ENCODE data around the gene PLEKHG2. TPM values are rescaled to one million over a fixed set of nuclear protein-coding genes. Genes with fewer than 3 reads are reported as not detected.
A peak's percentile ranks its signal among the peaks of the same experiment; 100 is the strongest.

Gene PLEKHG2
- total RNA-seq, 1 donor from 2014 or later = 43.9 TPM

GRCh38 chr19:39424934-39425333, 12.5 kb downstream of the PLEKHG2 start:
- no peak for DNase-seq (ENCODE audit: low spot score)
- intact Hi-C loops (cut with micrococcal nuclease) = no loop called here
- Mint-ChIP-seq H3K27me3 (ENCODE audit: insufficient read depth) (no peaks in the 10 kb centered on the region), H3K27ac (no peak overlapping the region), H3K4me3 (no peak overlapping the region), H3K4me1 (ENCODE audit: low read depth) (no peaks in the 10 kb centered on the region), H3K36me3 (ENCODE audit: low read depth) (peaks cover 16% of the 10 kb centered on the region), H3K9me3 (no peaks in the 10 kb centered on the region)

- DNase-seq (ENCODE audit: low spot score) = no peak
- Mint-ChIP-seq H3K27ac (no peak overlapping the region), H3K36me3 (ENCODE audit: low read depth) (peaks cover 18% of the 10 kb centered on the region), H3K4me1 (ENCODE audit: low read depth) (peaks cover 6% of the 10 kb centered on the region), H3K4me3 (no peak overlapping the region), H3K27me3 (ENCODE audit: insufficient read depth) (no peaks in the 10 kb centered on the region), H3K9me3 (no peaks in the 10 kb centered on the region)
- intact Hi-C loops (cut with micrococcal nuclease) = no loop called here
Measured at GRCh38 chr19:39425744-39426143, 13.3 kb downstream of the PLEKHG2 start.

- Mint-ChIP-seq H3K27me3 (ENCODE audit: insufficient read depth) (no peaks in the 10 kb centered on the region), H3K9me3 (no peaks in the 10 kb centered on the region), H3K4me1 (ENCODE audit: low read depth) (peaks cover 10% of the 10 kb centered on the region), H3K36me3 (ENCODE audit: low read depth) (peaks cover 20% of the 10 kb centered on the region), H3K27ac (no peak overlapping the region), H3K4me3 (no peak overlapping the region)
- intact Hi-C loops (cut with micrococcal nuclease) = no loop called here
- DNase-seq (ENCODE audit: low spot score) = no peak
Measured at GRCh38 chr19:39426170-39426569, 13.7 kb downstream of the PLEKHG2 start.

- no peak overlapping the region for H3K27ac Mint-ChIP-seq
- no peak for DNase-seq (ENCODE audit: low spot score)
- H3K9me3 Mint-ChIP-seq = no peaks in the 10 kb centered on the region
- H3K36me3 Mint-ChIP-seq (ENCODE audit: low read depth) = peaks cover 23% of the 10 kb centered on the region
- intact Hi-C loops (cut with micrococcal nuclease) = no loop called here
- no peak overlapping the region for H3K4me3 Mint-ChIP-seq
- peaks cover 12% of the 10 kb centered on the region for H3K4me1 Mint-ChIP-seq (ENCODE audit: low read depth)
- no peaks in the 10 kb centered on the region for H3K27me3 Mint-ChIP-seq (ENCODE audit: insufficient read depth)
Measured at GRCh38 chr19:39427707-39428106, 15.2 kb downstream of the PLEKHG2 start.

GRCh38 chr19:39428283-39429112, 16.0 kb downstream of the PLEKHG2 start:
- Mint-ChIP-seq H3K9me3 (no peaks in the 10 kb centered on the region), H3K27ac (no peak overlapping the region), H3K36me3 (ENCODE audit: low read depth) (peaks cover 27% of the 10 kb centered on the region), H3K4me1 (ENCODE audit: low read depth) (peaks cover 19% of the 10 kb centered on the region), H3K4me3 (no peak overlapping the region), H3K27me3 (ENCODE audit: insufficient read depth) (no peaks in the 10 kb centered on the region)
- intact Hi-C loops (cut with micrococcal nuclease) = no loop called here
- DNase-seq (ENCODE audit: low spot score) = no peak

GRCh38 chr19:39430675-39431593, 18.5 kb downstream of the PLEKHG2 start:
- no peaks in the 10 kb centered on the region for H3K27me3 Mint-ChIP-seq (ENCODE audit: insufficient read depth)

GRCh38 chr19:39432677-39433025, 20.2 kb downstream of the PLEKHG2 start:
- H3K4me1 Mint-ChIP-seq (ENCODE audit: low read depth) = peaks cover 43% of the 10 kb centered on the region
- DNase-seq (ENCODE audit: low spot score) = no peak
- H3K4me3 Mint-ChIP-seq = peak overlapping the region; percentile 99
- H3K27me3 Mint-ChIP-seq (ENCODE audit: insufficient read depth) = no peaks in the 10 kb centered on the region
- H3K27ac Mint-ChIP-seq = peak overlapping the region; percentile 99
- H3K9me3 Mint-ChIP-seq = no peaks in the 10 kb centered on the region
- peaks cover 35% of the 10 kb centered on the region for H3K36me3 Mint-ChIP-seq (ENCODE audit: low read depth)
- intact Hi-C loops (cut with micrococcal nuclease) = loop anchor here (10.0 kb wide), 1 partner anchor 852 kb away; the partner anchor contains the start of gene AKT2

More at GRCh38 chr19:39430675-39431593, 18.5 kb downstream of the PLEKHG2 start:
- Mint-ChIP-seq H3K9me3 (no peaks in the 10 kb centered on the region), H3K27ac (peak overlapping the region; percentile 96), H3K4me3 (peak overlapping the region; percentile 53), H3K36me3 (ENCODE audit: low read depth) (peaks cover 38% of the 10 kb centered on the region), H3K4me1 (ENCODE audit: low read depth) (peaks cover 32% of the 10 kb centered on the region)
- intact Hi-C loops (cut with micrococcal nuclease) = loop anchor here (1.0 to 10.0 kb wide), 5 partner anchors 14 to 854 kb away; partner anchors contain the start of genes AKT2, MED29, PAF1 and PLEKHG2
- peak; percentile 71 for DNase-seq (ENCODE audit: low spot score)

- Mint-ChIP-seq H3K4me3 (peak overlapping the region; percentile 99), H3K9me3 (no peaks in the 10 kb centered on the region), H3K27ac (peak overlapping the region; percentile 99), H3K4me1 (ENCODE audit: low read depth) (peaks cover 43% of the 10 kb centered on the region), H3K27me3 (ENCODE audit: insufficient read depth) (no peaks in the 10 kb centered on the region), H3K36me3 (ENCODE audit: low read depth) (peaks cover 35% of the 10 kb centered on the region)
- DNase-seq (ENCODE audit: low spot score) = no peak
- intact Hi-C loops (cut with micrococcal nuclease) = loop anchor here (10.0 kb wide), 1 partner anchor 851 kb away; the partner anchor contains the start of gene AKT2
Measured at GRCh38 chr19:39433480-39434079, 21.1 kb downstream of the PLEKHG2 start.

GRCh38 chr19:39434123-39435076, 21.9 kb downstream of the PLEKHG2 start:
- peaks cover 43% of the 10 kb centered on the region for H3K4me1 Mint-ChIP-seq (ENCODE audit: low read depth)
- no peaks in the 10 kb centered on the region for H3K27me3 Mint-ChIP-seq (ENCODE audit: insufficient read depth)
- H3K36me3 Mint-ChIP-seq (ENCODE audit: low read depth) = peaks cover 35% of the 10 kb centered on the region
- intact Hi-C loops (cut with micrococcal nuclease) = loop anchor here (10.0 kb wide), 1 partner anchor 850 kb away; the partner anchor contains the start of gene AKT2
- H3K27ac Mint-ChIP-seq = peak overlapping the region; percentile 99
- peak overlapping the region; percentile 99 for H3K4me3 Mint-ChIP-seq
- no peaks in the 10 kb centered on the region for H3K9me3 Mint-ChIP-seq
- DNase-seq (ENCODE audit: low spot score) = no peak

- H3K27ac Mint-ChIP-seq = peak within 1 kb of the TSS; percentile 99
- H3K4me3 Mint-ChIP-seq = peak within 1 kb of the TSS; percentile 99
- intact Hi-C loops (cut with micrococcal nuclease) = loop anchor here (1.0 to 10.0 kb wide), 5 partner anchors 10 to 849 kb away; partner anchors contain the start of genes AKT2, MED29, PAF1 and PLEKHG2
- H3K36me3 Mint-ChIP-seq (ENCODE audit: low read depth) = peaks cover 33% of the 10 kb centered on the region
- H3K4me1 Mint-ChIP-seq (ENCODE audit: low read depth) = peaks cover 37% of the 10 kb centered on the region
- no peaks in the 10 kb centered on the region for H3K9me3 Mint-ChIP-seq
- no peaks in the 10 kb centered on the region for H3K27me3 Mint-ChIP-seq (ENCODE audit: insufficient read depth)
- peak; percentile 99 for DNase-seq (ENCODE audit: low spot score)
Measured at GRCh38 chr19:39435499-39436349, 23.3 kb downstream of the PLEKHG2 start, which contains the start of gene RPS16. RPS16 (minus strand) TSS chr19:39435949; CDS start chr19:39435895, 54 bp downstream.

- peaks cover 31% of the 10 kb centered on the region for H3K4me1 Mint-ChIP-seq (ENCODE audit: low read depth)
- peak overlapping the region; percentile 99 for H3K27ac Mint-ChIP-seq
- intact Hi-C loops (cut with micrococcal nuclease) = loop anchor here (1.0 to 10.0 kb wide), 5 partner anchors 9 to 848 kb away; partner anchors contain the start of genes AKT2, MED29, PAF1 and PLEKHG2
- no peaks in the 10 kb centered on the region for H3K27me3 Mint-ChIP-seq (ENCODE audit: insufficient read depth)
- no peaks in the 10 kb centered on the region for H3K9me3 Mint-ChIP-seq
- H3K36me3 Mint-ChIP-seq (ENCODE audit: low read depth) = peaks cover 31% of the 10 kb centered on the region
- DNase-seq (ENCODE audit: low spot score) = no peak
- H3K4me3 Mint-ChIP-seq = peak overlapping the region; percentile 99
Measured at GRCh38 chr19:39436350-39436716, 23.9 kb downstream of the PLEKHG2 start.

Measured in activated T-helper 1 cell treated with anti-CD3 and anti-CD28 coated beads, Interleukin-12 subunit alpha, Interleukin-12 subunit beta, Interleukin-2, Interleukin-4 antibody, amounts not matched to agents 30 ng/mL and 10 ng/mL and 1 ng/mL, durations not matched to agents 14 hours and 24 hours and 36 hours (primary cell).